Motor neuron (in vitro differentiated cells): ENCODE measurements around the gene ARL11. TPM values are rescaled to one million over a fixed set of nuclear protein-coding genes. Genes with fewer than 3 reads are reported as not detected.

Experiments
- ATAC-seq, 8 experiments: fragments of 200-7000 bp; cut with Tn5 transposase; replicated peaks in 6 of 8; 2 replicates each; pipeline ENCODE4 v1.8.0; 2021; ENCODE audit warnings: mild to moderate bottlenecking in 8 of 8, moderate library complexity in 8 of 8
- H3K27ac ChIP-seq, 2 donors: fragments of 250-450 bp; sonication (Bioruptor Pico); 2 replicates each; pipeline ENCODE4 v1.9.0; 2021; ENCODE audit warnings: antibody characterized with exemption in 2 of 2, mild to moderate bottlenecking in 2 of 2, moderate library complexity in 1 of 2
- H3K4me1 ChIP-seq, 2 donors: fragments of 250-450 bp; sonication (Bioruptor Pico); replicated peaks in 1 of 2; 2 replicates each; pipeline ENCODE4 v1.6.1; 2021; ENCODE audit warnings: antibody characterized with exemption in 2 of 2, mild to moderate bottlenecking in 2 of 2, moderate library complexity in 1 of 2
- H3K4me3 ChIP-seq, 5 donors: fragments of 250-450 bp; sonication (Bioruptor Pico); 2 replicates each; pipeline ENCODE4 v1.9.0; 2021; ENCODE audit warnings: antibody characterized with exemption in 5 of 5, mild to moderate bottlenecking in 5 of 5, moderate library complexity in 4 of 5
- WGBS, 10 experiments: fragments of 450-650 bp; shearing (Covaris generic); methylation state at CpG; one replicate each; pipeline ENCODE4 v1.0.0; 2022; 5-methylcytosine and 5-hydroxymethylcytosine counted together
- in situ Hi-C, 9 experiments: fragments of 400-800 bp; cut with MboI; loops; one replicate each; pipeline ENCODE4 v1.15.0; 2021; ENCODE audit warnings: low sequenced_read_pairs in 9 of 9, low pct_unique_long_range_greater_than_20kb in 2 of 9; ENCODE audit not compliant: unreplicated experiment in 9 of 9
- total RNA-seq, 8 experiments: library from RNA; unstranded; fragments of 300-600 nt; gene quantifications; 2 replicates each; pipeline versions ENCODE4 v1.2.3 to v1.2.4, GENCODE V29; 2022

Gene ARL11
- total RNA-seq, 8 experiments from 2014 or later = 0.08 to 0.38 (median 0.15) TPM; not detected in 3

- no peak for ATAC-seq
- Histone ChIP-seq H3K4me1 (no peaks in the 10 kb centered on the region), H3K4me3 (no peak overlapping the region), H3K27ac (no peak overlapping the region)
- 34 to 100% (median 91%) methylated on average over 2 to 9 of the region's 11 CpGs for WGBS, 10 experiments
- in situ Hi-C loops = loop anchor here in 5 of 9 experiments (25.0 kb wide), 2 partner anchors 310 to 335 kb away; no protein-coding TSS in a partner anchor
Observed at GRCh38 chr13:49622174-49622946, 5.9 kb upstream of the ARL11 start.

DNA sequence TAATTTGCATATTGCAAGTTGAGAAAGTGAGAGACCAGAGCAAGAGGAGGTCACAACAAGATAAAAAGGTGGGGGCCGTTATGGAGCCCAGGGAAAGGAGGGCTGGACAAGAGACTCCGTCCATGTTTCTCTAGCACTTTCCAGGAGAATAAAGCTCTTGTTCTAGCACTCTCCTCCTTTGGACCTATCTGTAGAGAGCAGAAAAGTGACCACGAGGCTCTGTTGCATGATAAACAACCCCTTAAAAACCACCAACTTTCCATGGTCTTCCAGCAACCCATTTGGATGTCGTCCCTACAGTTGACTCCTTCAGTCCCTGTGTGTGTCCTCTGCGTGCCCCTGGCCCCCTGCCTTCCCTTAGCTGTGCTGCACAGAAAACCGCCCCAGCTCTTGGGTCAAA is 4.1 kb upstream of the ARL11 start:
- no peak overlapping the region for H3K4me3 ChIP-seq
- 37 to 100% (median 82%) methylated on average over 1 to 6 of the region's 6 CpGs for WGBS, 10 experiments
- in situ Hi-C loops = loop anchor here in 5 of 9 experiments (25.0 kb wide), 2 partner anchors 312 to 337 kb away; no protein-coding TSS in a partner anchor
- H3K4me1 ChIP-seq = no peaks in the 10 kb centered on the region
- no peak for ATAC-seq
- no peak overlapping the region for H3K27ac ChIP-seq

- no peak overlapping the region for H3K4me3 ChIP-seq
- WGBS, 10 experiments = 40 to 86% (median 76%) methylated on average over 1 to 9 of the region's 12 CpGs; no CpG with 5 or more reads in 7 of the 10 experiments
- no peaks in the 10 kb centered on the region for H3K4me1 ChIP-seq
- in situ Hi-C loops = no loop called here
- no peak overlapping the region for H3K27ac ChIP-seq
- ATAC-seq = peak in 7 of 8 experiments; percentile 48 to 74 (median 71)
Observed at GRCh38 chr13:49625392-49626079, 2.8 kb upstream of the ARL11 start.

DNA sequence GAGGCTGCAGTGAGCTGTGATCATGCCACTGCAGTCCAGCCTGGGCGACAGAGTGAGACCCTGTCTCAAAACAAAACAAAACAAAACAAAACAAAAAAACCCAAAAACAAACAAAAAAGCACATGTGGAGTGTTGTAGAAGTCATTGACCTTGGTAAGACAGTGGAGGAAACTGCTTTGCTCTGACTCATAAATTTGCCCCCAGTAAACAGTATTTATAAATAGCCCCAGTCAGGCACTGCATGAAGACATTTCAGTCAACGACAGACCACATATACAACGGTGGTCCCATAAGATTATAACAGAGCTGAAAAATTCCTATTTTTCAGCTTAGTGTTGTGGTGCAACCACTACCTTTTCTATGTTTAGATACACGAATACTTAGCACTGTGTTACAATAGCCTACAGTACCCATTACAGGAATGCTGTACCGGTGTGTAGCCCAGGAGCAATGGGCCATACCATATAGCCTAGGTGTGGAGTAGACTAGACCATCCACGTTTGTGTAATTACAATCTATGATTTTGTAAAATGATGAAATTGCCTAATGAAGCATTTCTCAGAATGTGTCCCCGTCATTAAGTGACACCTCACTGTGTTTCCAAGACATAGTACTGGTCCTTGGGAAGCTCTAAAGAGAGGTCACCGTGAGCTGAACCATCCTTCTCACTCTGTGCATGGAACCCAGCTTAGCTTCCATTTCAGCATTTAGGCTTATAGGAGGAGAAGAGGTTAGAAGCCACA is 1.1 kb downstream of the ARL11 start:
- in situ Hi-C loops = no loop called here
- Histone ChIP-seq H3K4me1 (no peaks in the 10 kb centered on the region), H3K4me3 (no peak overlapping the region), H3K27ac (no peak overlapping the region)
- ATAC-seq = no peak
- 50 to 100% (median 81%) methylated on average over 2 to 8 of the region's 8 CpGs for WGBS, 10 experiments

DNA sequence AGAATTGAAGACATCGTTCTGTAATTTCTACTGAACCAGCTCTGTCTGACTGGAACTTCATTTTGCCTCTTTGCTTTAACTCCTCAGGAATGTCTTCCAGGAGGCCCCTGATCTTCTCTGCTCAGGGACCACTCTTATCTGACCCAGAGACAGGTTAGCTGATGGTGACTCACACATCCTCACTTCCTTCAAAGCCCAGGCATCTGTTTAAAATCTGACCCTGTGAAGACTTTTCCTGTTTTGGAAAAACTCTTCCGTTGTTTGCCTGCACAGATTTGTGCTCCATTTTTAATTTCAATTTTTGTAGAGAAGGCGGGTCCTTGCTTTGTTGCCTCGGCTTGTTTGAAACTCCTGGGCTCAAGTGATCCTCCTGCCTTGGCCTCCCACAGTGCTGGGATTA is 1.6 kb downstream of the ARL11 start:
- ATAC-seq = no peak
- 59 to 100% (median 92%) methylated on average over 1 to 4 of the region's 4 CpGs; no CpG with 5 or more reads in 2 of the 10 experiments for WGBS, 10 experiments
- in situ Hi-C loops = no loop called here
- Histone ChIP-seq H3K4me1 (no peaks in the 10 kb centered on the region), H3K4me3 (no peak overlapping the region), H3K27ac (no peak overlapping the region)

GRCh38 chr13:49630580-49630979 is 2.3 kb downstream of the ARL11 start:
- H3K4me3 ChIP-seq = no peak overlapping the region
- in situ Hi-C loops = no loop called here
- WGBS, 10 experiments = 53 to 87% (median 80%) methylated on average over 1 to 5 of the region's 16 CpGs; no CpG with 5 or more reads in 5 of the 10 experiments
- no peak for ATAC-seq
- H3K4me1 ChIP-seq = no peaks in the 10 kb centered on the region
- no peak overlapping the region for H3K27ac ChIP-seq

- ATAC-seq = no peak
Observed at GRCh38 chr13:49632156-49632555, 3.8 kb downstream of the ARL11 start.

GRCh38 chr13:49633710-49634109 is 5.4 kb downstream of the ARL11 start:
- no peak overlapping the region for H3K4me3 ChIP-seq
- no peak for ATAC-seq
- 67 to 100% (median 90%) methylated on average over 1 to 4 of the region's 4 CpGs; no CpG with 5 or more reads in 3 of the 10 experiments for WGBS, 10 experiments
- in situ Hi-C loops = no loop called here
- H3K4me1 ChIP-seq = no peaks in the 10 kb centered on the region
- H3K27ac ChIP-seq = no peak overlapping the region

More at GRCh38 chr13:49632156-49632555, 3.8 kb downstream of the ARL11 start:
- no peak overlapping the region for H3K27ac ChIP-seq
- no peak overlapping the region for H3K4me3 ChIP-seq
- 51 to 98% (median 85%) methylated on average over 1 to 5 of the region's 5 CpGs for WGBS, 10 experiments
- no peaks in the 10 kb centered on the region for H3K4me1 ChIP-seq
- in situ Hi-C loops = no loop called here

DNA sequence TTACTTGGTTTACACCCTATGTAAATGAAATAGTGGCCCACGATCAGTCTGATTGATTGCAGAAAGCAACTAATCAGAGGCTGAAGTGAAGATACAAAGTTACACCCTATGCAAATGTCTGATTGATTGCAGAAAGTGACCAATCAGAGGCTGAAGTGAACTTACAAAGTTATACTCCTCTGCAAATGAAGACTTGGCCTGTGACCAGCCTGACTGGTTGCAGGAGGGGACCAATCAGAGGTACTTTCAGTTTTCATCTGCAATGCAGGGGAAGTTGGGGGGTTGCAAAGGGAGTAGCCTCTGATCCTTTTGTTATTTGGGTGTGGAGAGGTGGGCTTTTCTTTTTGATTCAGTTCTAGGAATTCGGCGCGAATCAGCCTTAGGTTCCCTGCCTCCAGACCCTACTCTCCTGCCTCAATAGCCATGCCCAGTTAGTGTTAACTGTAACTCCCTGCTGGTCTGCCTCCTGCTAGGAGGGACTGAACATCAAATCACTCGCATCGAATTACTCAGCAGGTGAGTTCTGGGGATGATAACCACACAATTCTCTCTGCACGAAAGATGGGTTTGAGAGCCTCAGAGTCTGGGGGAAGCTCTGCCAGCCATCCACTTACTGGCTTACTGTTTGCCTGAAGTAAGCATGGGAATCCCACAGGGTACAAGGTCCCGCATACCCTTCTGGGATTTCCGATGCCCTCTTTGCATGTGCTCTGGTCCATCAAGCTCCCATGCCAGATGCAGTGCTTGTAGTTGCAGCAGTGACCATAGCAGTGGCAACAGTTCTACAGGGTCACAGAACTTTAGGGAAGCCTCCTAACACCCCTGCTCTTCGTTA is 7.5 kb downstream of the ARL11 start:
- H3K27ac ChIP-seq = no peak overlapping the region
- in situ Hi-C loops = no loop called here

GRCh38 chr13:49636705-49637104 is 8.4 kb downstream of the ARL11 start:
- WGBS, 10 experiments = 78 to 100% (median 95%) methylated on average over 1 to 5 of the region's 5 CpGs; no CpG with 5 or more reads in 3 of the 10 experiments
- Histone ChIP-seq H3K4me3 (no peak overlapping the region), H3K4me1 (no peaks in the 10 kb centered on the region), H3K27ac (no peak overlapping the region)
- no peak for ATAC-seq
- in situ Hi-C loops = no loop called here

More for the DNA sequence above, 7.5 kb downstream of the ARL11 start:
- ATAC-seq = peak in 1 of 8 experiments; percentile 49
- no peaks in the 10 kb centered on the region for H3K4me1 ChIP-seq
- H3K4me3 ChIP-seq = no peak overlapping the region
- 11 to 86% (median 63%) methylated on average over 1 to 6 of the region's 10 CpGs for WGBS, 10 experiments

DNA sequence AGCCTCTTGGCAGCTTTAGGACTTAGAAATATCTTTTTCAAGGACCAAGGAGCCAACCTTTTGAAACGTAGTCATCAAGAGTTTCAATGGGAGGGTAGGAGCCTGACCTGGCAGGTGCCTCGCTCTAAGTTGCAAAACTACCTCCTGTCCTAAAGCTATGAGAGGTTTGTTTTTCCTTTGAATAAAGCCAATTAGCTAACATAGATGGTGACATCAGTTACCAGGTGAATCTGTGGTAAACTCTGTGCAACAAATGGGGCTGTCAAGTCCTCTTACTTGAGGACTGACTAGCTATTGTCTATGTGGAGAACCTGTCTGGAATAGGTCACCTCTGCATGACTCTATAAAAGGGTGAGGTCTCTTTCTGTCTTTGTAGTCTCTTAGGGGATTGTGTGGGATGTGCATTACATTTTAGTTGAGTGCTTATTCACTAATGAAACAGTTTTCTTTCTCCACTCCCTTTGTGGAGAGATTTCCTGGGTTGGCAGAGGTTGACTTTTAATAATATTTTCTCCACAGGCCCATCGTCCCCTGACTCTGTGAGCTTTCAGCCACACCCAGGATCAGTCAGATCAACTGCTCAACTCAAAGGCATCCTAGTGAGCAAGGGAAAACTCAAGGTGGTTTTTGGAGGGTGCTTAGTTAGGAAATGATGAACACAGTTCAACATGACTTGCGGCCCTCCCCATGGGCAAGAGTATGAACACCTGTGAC is 9.9 kb downstream of the ARL11 start:
- in situ Hi-C loops = no loop called here
- Histone ChIP-seq H3K4me3 (no peak overlapping the region), H3K4me1 (no peaks in the 10 kb centered on the region), H3K27ac (no peak overlapping the region)
- ATAC-seq = no peak
- WGBS, 10 experiments = 42 to 100% (median 80%) methylated on average over 1 to 4 of the region's 4 CpGs; no CpG with 5 or more reads in 3 of the 10 experiments

DNA sequence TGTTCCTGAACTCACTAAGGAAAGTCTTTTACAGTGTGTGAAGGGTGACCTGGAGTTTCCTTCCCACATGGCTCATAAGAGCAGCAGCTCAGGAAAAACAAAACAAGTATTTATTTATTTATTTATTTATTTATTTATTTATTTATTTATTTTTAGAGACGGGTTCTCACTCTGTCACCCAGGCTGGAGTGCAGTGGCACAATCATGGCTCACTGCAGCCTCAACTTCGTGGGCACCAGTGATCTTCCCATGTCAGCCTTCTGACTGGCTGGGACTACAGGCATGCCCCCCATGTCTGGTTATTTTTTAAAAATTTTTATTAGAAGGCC is 10.4 kb downstream of the ARL11 start:
- Histone ChIP-seq H3K4me1 (no peaks in the 10 kb centered on the region), H3K27ac (no peak overlapping the region), H3K4me3 (no peak overlapping the region)
- no peak for ATAC-seq
- 100% methylated on average over 1 to 2 of the region's 2 CpGs; no CpG with 5 or more reads in 8 of the 10 experiments for WGBS, 10 experiments
- in situ Hi-C loops = no loop called here
